ENCODE measurements around the gene CWC27.

CWC27 gene

DNA sequence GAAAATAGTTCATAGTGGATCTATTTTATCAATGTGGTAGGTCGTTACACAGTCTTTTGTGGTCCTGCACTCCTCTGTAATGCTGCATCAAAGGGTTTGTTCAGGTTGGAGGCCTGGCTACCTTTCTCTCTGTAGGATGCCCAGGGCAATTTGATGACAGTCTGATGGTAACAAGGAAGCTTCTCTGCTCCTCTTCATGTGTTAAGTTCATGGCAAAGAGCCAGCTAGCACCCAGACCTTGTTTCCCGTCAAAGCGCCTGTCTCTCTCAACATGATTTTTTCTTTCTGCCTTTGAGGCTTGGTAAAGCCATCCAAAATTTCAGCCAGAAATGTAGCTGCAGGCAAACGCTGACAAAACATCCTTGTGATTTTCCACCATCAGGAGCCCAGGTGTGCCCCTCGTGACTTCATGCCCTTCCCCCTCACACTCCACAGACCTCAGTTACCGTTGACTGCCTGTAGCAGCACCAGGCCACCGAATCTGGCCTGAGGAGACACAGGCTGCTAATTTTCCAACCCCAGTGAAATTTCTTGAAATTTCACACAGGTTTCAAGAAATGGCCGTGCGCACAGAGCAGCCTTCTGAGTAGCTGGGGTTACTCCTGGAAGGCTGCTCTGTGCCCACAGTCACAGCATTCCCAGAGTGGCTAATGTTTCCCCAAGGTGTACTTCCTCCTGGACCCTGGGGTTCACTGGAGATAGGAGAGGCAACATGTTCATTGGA is 292.7 kb downstream of the CWC27 start:
- TF ChIP-seq, protein P1, sequence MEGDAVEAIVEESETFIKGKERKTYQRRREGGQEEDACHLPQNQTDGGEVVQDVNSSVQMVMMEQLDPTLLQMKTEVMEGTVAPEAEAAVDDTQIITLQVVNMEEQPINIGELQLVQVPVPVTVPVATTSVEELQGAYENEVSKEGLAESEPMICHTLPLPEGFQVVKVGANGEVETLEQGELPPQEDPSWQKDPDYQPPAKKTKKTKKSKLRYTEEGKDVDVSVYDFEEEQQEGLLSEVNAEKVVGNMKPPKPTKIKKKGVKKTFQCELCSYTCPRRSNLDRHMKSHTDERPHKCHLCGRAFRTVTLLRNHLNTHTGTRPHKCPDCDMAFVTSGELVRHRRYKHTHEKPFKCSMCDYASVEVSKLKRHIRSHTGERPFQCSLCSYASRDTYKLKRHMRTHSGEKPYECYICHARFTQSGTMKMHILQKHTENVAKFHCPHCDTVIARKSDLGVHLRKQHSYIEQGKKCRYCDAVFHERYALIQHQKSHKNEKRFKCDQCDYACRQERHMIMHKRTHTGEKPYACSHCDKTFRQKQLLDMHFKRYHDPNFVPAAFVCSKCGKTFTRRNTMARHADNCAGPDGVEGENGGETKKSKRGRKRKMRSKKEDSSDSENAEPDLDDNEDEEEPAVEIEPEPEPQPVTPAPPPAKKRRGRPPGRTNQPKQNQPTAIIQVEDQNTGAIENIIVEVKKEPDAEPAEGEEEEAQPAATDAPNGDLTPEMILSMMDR (IDR thresholded peaks at IDR 0.05) = no peak

DNA sequence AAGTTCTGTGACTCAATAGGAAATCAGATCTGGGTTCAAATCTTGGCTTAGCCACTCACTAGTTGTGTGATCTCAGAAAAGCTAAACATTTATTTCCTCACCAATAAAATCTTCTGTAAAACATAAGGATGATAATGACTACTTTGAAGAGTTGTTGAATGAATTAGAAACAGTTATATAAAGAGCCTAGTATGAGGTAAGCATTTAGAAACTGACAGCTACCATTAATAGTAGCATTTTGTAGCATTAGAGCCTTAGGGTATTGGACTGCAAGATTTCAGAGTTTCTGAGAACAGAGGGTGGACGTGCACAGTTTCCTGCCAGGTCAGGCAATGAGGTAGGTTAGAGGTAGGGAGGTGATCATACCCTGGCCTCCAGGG is 293.2 kb downstream of the CWC27 start:
- TF ChIP-seq, protein P1 (IDR thresholded peaks at IDR 0.05) = no peak

DNA sequence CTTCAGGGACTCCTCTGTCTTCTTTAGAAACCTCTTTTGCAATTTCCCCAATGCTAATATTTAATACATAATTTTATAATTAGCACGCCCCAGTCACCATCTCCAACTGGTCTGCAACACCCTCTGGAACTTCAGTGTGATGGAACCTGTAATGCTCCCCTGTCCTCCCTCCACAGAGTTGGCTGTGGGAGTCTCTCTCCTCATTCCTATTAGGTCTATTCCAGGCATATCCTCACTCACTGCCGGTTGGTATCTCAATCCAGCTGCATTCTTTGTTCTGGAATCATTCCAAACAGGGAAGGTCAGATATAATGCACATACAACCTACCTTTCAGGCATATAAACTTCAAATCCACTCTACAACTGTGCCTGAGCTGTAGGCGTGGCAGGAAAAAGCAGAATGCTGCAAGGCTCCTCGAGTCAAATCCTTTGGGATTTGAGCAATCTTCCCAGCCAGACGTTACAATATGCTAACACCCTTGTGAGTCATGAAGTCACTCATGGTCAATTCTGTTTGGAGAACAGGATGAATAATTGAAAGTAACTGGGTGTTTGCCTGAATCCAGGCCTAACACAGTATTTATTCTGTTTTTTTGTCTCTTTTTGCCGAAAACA is 293.8 kb downstream of the CWC27 start:
- TF ChIP-seq, protein P1 (IDR thresholded peaks at IDR 0.05) = no peak

DNA sequence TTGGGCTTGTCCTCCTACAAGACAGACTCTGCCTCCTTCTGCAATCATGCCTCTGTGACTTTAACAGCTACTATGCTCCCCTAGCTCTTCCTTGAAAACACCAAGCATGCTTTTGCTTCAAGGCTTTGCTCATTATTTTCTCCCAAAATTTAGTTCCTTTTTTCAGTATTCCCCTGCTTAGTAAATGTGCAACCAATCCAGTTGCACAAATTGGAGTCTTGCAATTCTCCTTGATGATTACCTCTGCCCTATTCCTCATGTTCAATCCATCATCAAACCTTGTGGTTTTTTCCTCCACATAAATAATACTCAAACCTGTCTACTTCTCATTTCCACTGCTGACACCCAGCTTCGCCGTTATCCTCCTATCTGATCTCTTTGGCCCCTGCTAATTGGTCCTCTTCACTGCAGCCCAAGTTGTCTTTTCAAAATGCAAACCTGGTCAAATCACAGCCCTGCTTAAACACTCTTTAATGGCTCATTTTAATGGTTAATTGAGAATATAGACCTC is 296.3 kb downstream of the CWC27 start:
- TF ChIP-seq, protein P1 (IDR thresholded peaks at IDR 0.05) = no peak

DNA sequence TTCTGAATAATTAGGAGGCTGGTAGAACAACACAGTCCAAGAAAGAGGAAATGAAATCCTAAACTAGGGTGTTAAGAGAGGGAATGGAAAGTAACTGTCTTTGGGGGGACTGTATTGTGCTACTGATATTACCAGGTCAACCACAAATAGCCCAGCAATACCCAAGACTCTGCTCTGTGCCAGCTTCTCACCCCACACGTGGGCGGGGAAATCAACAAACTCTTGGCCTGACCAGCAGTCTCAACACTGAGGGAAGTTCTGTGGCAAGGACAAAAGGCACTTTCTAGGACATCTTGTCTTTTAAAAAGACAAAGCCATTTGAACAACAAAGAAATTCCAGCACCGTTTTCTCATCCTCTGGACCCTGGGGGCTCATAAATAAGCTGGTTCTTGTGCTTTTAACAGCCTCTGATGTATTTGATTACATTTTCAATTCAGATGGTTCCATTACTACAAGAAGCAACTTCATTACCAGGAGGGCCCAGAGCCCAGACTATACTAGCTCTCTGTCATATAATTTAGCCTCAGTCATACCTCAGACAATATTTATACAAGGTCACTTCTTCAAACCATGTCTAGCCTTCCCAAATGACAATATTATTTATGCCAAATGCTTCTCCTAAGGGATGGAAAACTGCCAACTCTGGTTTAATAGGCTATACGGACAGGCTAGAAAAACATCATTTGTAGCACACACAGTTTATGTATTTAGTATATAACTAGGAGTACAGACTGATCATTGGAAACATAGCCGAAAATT is 297.8 kb downstream of the CWC27 start:
- TF ChIP-seq, protein P1 (IDR thresholded peaks at IDR 0.05) = no peak

DNA sequence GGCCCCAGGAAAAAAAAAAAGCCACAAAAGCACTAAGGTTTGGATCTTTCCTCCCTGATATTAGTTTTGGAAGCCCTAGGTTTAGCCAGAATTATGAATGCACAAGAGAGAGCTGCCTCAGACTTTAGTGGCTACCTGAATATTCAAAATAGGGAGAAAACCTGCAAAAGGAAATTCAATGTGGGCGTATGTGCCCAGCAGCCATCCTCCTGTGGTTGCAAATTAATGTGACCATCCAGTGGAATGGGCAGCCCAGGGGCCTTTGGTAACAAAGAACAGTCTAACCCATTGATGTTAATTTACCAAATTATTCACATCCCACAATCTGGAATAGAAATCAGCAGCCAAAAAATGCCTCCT is 298.4 kb downstream of the CWC27 start:
- TF ChIP-seq, protein P1 (IDR thresholded peaks at IDR 0.05) = no peak
